ENCODE data around the gene ANAPC4.

DNA sequence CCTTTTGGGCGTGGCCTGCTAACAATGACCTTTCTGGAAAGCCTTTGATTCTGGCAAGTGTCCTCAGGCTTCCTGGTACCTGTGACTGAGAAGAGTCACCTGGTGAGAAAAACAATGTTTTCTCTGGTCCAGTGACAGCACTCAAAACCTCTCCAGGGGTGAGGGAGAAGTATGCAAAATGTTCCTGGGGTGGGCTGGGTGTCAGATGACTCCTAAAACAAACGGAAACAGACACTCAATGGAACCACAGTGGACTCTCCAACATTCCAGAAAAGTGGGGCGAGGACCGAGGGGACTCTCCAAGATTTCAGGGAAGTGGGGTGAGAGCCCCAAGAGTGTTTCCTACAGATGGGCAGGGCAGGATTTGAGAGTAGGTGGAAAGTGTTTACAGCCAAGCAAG, 69.5 kb downstream of the ANAPC4 start:
- TF ChIP-seq CTCF (conservative IDR thresholded peaks at IDR 0.05; ENCODE audit: low read depth, low read length) (no peak), EZH2 (IDR thresholded peaks at IDR 0.05; ENCODE audit: borderline replicate concordance, low read depth, low read length, poor library complexity, severe bottlenecking) (no peak)
